GM23338 (cell line): ENCODE data around the gene RHNO1.

ENCODE experiments used
- CREB1 ChIP-seq: fragments of 250-450 bp; sonication (Bioruptor Pico); IDR thresholded peaks from 2 replicates; pipeline ENCODE4 v1.5.0; 2020; ENCODE audit warnings: low read depth, mild to moderate bottlenecking, moderate library complexity
- CTCF ChIP-seq, 2 experiments: fragments of 200-600 bp in 1 of 2; sonication (generic) in 1 of 2; conservative IDR thresholded peaks; 2 replicates each; pipeline versions ENCODE4 v1.5.1 to v1.6.1; 2016 to 2017; ENCODE audit warnings: antibody characterized with exemption in 2 of 2, low read depth in 2 of 2, mild to moderate bottlenecking in 2 of 2, moderate library complexity in 1 of 2
- ETS1 ChIP-seq: IDR thresholded peaks from 2 replicates; pipeline ENCODE4 v1.6.1; 2016; ENCODE audit warnings: antibody characterized with exemption
- EZH2 ChIP-seq: fragments of 200-600 bp; sonication (generic); IDR thresholded peaks from one replicate; pipeline ENCODE4 v1.8.0; 2017; ENCODE audit warnings: antibody characterized with exemption, mild to moderate bottlenecking, low read depth; ENCODE audit not compliant: unreplicated experiment
- EZH2phosphoT487 ChIP-seq: fragments of 200-600 bp; sonication (generic); IDR thresholded peaks from one replicate; pipeline ENCODE4 v1.8.1; 2018; ENCODE audit warnings: antibody characterized with exemption; ENCODE audit not compliant: unreplicated experiment
- POLR2AphosphoS5 ChIP-seq: IDR thresholded peaks from 2 replicates; pipeline ENCODE4 v1.6.1; 2016; ENCODE audit warnings: antibody characterized with exemption, low read depth
- REST ChIP-seq: IDR thresholded peaks from one replicate; pipeline ENCODE4 v1.6.1; 2018; ENCODE audit warnings: antibody characterized with exemption; ENCODE audit not compliant: unreplicated experiment
- ZNF114 ChIP-seq: fragments of 250-450 bp; sonication (Bioruptor Pico); IDR thresholded peaks from 2 replicates; pipeline ENCODE4 v1.5.0; 2020; ENCODE audit warnings: mild to moderate bottlenecking, moderate library complexity
- ZNF331 ChIP-seq: fragments of 250-450 bp; sonication (Bioruptor Pico); IDR thresholded peaks from 2 replicates; pipeline ENCODE4 v1.5.0; 2020; ENCODE audit warnings: low read depth, mild to moderate bottlenecking, moderate library complexity
- ZNF462 ChIP-seq: fragments of 250-450 bp; sonication (Bioruptor Pico); IDR thresholded peaks from 2 replicates; pipeline ENCODE4 v1.5.0; 2020; ENCODE audit warnings: mild to moderate bottlenecking, moderate library complexity

GRCh38 chr12:2922329-2922728, 45.3 kb downstream of the RHNO1 start:
- TF ChIP-seq REST (no peak), CTCF (conservative IDR thresholded peaks at IDR 0.05; ENCODE audit: low read depth in 2 of 2) (no peak), CREB1 (no peak), ZNF462 (CRISPR knock-in tag) (no peak), ETS1 (no peak), POLR2AphosphoS5 (no peak), EZH2 (no peak), EZH2phosphoT487 (no peak), ZNF331 (CRISPR knock-in tag) (no peak), ZNF114 (CRISPR knock-in tag) (no peak)
